GM18505 (cell line): Measurements from ENCODE around the gene FHOD3.
"Not testable (repeated sequence)": the region's sequence is repeated elsewhere in the genome, so short reads cannot be mapped to it uniquely, and the experiment has no call there.

Source experiments
- ATAC-seq: cut with Tn5 transposase; IDR thresholded peaks from one replicate; pipeline ENCODE4 v1.9.1; 2021; ENCODE audit not compliant: unreplicated experiment
- POLR2A ChIP-seq: IDR thresholded peaks from 4 replicates; pipeline ENCODE4 v1.6.1; 2011; ENCODE audit warnings: borderline replicate concordance; ENCODE audit not compliant: insufficient read depth, insufficient read length; ENCODE audit errors: extremely low read depth

FHOD3 gene

DNA sequence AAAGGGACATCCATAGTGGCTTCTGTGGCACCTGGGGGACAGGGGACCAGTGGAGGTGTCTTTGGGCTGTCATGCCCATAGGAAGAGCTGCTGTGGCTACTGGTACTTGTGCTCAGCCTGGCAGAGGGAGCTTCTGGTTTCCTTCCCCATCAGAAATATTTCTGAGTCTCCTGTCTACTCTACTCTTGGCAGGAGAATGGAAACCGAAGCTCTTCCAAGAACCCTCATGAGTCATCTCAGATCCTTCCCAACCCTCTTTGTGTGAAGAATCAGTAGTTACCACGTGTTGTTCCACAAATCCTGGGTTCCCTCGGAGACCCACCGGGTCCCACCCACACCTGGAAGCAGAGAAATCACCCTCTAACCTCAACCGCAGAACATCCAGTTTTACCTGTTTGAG, 234.9 kb downstream of the FHOD3 start:
- no peak for ATAC-seq
- TF ChIP-seq POLR2A, result no peak

DNA sequence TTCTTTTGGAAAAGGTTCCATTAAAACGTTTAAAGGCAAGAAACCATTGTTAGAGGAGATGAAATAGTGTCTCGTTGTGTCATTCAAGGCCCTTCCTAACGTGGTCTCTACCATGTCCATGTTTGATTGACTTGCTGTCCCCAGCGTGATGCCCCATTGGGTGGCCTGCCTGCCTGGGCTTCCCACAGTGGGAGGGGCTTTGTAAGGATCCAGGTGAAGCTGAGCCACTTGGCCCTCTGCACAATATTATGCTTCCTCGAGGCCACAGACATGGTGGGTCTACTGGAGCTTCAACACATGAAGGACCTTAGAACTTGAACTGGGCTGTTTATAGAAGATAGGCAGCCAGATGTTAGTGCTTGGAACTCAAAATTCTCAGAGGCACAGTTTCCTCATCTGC, 235.3 kb downstream of the FHOD3 start:
- no peak for ATAC-seq
- no peak for TF ChIP-seq POLR2A

DNA sequence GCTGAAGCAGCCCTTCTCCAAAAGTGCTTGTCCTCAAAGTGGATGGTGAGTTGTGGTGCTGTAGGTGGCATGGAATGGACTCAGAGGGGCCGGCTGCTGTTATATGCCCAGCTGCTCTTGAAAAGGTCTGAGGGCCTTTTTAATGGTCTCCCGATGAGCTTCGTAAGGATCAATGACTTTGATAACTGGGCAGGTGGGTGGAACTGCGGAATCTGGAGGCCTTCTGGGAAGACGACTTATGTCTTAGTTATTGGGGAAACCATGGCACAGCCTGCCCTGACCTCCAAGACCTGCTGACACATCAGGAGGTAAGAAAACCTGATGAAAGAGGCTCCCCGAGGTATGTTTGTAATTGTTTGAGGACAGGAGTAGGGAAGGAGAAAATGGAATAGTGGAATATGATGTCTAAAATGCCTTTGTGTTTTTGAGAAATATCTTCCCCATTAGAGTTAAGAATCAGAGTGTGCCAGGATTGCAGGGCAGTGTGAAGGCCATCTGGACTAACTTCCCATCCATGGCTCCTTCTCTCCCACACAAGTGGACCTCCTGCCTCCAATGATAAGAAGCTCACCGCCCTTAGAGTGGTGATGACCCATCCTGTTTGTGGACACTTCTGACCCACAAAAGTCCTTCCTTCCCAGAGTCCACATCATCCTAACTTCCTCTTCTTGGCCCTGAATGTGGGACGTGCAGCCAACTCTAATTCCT, 236.1 kb downstream of the FHOD3 start:
- no peak for ATAC-seq
- TF ChIP-seq POLR2A, result no peak

DNA sequence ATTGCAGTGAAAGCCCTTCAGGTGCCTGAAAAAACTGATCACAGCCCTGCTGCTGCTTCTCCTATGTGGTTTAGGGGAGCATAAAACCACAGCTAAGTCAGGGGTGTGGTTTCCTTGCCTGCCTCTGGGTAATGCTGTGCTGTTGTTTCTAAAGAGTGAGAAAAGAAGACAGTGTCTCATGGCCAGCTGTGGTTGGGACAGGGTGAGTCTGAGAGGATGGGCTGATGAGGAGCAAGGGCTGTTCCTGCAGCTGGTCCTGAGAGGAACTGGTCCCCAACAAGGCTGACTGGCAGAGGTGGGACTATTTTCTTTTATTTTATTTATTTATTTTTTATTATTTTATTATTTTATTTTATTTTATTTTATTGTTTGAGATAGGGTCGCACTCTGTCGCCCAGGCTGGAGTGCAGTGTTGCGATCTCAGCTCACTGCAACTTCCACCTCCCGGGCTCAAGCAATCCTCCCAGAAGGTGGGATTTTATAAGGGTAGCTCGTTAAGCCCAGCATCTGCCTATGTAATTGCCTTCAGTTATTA, 236.7 kb downstream of the FHOD3 start:
- peak; percentile 55 for ATAC-seq
- no peak for TF ChIP-seq POLR2A

DNA sequence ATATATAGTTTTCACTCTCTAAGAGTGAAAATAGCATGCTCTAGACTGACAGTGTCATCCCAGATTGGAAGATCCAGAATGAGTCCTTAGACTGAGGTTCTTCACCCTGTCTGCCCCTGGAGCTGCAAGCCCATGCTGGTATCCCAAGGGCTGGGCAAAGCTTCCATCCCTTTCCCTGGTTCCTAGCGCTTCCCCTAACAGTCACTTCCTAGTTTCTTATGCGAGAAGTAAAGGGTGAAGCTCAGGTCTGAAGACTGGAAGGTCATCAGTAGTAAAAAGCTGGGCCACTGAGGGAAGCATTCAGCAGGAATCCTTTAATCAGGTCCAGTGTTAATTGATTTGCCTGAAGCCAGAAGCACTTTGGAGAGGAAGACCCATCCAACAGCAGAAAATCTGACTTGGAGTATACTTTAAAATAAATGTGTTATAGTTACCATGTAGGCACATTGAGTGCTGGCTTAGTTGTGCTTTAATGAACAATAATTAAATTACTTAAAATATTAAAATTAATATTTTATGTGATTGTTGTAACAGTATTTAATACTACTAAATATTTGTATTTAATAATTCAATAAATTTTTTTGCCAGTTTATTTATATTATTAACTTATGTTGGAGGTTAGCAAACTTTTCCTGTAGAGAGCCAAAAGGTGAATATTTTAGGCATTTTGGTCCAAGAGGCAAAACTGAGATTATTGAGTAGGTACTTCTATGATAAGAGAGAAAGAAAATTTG, 237.9 kb downstream of the FHOD3 start:
- ATAC-seq, result no peak
- TF ChIP-seq POLR2A, result no peak

DNA sequence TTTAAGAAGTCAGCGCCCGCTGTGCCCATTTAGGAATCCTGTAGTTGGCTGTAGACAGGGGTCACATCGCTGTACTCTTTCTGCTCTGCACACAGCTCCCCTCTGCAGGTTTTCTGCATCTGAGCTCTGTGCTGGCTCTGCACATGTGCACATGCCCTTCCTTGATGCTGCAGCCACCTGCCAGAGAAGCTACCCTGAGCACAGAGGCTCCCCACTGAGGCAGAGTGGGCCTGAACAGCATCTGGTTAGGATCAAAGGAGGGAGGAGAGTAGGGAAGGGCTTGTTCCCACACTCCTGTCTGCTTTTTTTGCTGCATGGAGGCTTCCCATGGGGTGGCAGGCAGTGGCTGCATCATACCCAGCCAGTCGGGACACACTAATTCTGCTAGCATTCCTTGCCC, 238.9 kb downstream of the FHOD3 start:
- no peak for ATAC-seq
- TF ChIP-seq POLR2A, result no peak

DNA sequence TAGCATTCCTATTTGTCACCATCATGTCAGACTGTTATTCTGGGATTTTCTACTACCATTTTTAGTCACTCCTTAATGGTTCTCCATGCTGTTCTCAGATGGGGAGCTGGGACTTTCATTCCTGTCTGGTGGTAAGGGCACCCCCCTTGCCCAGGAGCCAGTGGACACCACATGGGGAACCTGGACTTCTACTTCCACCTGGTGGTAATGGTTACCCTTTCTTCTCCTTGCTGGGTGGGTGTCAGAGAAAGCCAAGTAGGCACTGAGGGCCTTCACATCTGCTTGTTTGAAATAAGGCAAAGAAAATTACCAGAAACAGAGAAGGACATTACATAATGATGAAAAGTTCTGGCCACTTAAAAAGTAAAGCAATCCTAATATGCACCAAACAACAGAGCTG, 239.8 kb downstream of the FHOD3 start:
- TF ChIP-seq POLR2A, result no peak
- no peak for ATAC-seq

DNA sequence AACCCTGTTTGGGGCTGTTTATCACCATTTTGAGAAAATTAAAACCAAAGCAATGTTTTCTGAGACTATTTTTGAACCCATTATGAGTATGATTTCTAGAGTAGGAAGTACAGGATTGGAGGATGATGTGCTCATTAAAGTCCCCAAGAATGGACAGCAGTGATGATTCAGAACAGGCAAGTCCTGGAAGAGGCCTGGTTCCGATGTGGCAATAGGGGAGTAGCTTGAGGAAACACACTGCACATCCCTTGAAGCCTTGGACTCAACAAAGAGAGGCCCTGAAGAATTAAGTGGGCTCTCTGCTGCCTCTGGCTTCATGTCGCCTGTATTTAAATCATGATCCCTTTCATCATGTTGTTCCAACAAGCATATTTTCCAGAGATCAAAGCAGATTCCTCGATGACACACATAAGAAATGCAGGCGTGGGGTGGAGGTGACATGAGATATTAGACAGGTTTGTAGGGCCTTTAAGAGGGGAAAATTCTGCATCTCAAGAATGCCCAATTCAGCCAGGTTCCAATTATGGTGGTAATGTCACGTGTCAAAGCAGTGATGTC, 242.2 kb downstream of the FHOD3 start:
- no peak for ATAC-seq

DNA sequence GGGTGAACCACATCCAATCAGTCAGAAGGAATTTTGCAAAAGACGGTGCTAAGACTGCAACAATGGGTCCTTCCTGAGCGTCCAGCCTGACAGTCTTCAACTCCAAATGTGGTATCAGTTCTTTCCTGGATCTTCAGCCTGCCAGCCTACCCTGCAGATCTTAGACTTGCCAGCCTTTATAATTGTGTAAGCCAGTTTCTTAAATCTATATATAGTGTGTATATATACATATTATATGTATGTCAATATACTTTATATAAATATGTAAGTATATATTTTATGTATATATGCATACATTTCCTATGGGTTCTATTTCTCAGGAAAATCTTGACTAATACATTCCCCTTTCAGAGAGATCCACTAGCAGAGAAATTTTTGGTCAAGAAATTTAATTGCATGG, 245.5 kb downstream of the FHOD3 start:
- no peak for ATAC-seq

More for the DNA sequence above, 242.2 kb downstream of the FHOD3 start:
- no peak for TF ChIP-seq POLR2A

DNA sequence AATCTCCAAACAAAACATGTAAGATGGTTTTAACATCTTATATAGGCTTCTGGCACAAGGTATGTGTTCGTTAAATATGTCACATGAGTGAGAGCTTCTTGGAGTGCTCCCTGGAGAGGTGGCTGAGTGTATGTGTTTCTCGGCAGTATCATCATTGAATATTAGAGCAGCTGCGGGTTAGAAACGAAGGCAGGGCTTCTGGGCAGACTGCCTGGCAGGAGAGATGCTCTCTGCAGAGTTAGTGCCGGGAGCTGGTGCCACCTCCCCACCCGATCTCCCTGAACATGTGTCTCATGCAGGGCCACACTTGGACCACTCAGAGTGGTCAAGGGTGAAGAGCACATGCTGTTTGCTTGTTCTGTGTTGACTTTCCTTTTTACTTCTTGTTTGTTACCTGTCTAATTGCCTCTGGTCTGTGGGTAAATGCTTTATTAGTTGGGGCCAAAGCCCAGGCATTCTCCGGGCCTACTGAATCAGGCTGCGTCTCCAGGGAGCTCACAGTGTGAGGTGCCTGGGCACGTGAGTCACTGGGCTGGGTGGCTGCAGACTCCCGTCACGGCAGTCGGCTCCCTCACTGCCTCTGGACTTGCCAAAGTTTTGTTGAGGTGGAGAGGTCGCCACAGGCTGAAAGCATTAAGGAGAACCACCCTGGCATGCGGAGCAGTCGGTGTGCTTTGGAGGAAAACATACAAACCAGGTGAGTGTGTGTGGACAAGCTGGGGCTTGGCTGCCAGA, 246.6 kb downstream of the FHOD3 start:
- ATAC-seq, result no peak
- TF ChIP-seq POLR2A, result no peak

More for the DNA sequence above, 245.5 kb downstream of the FHOD3 start:
- TF ChIP-seq POLR2A, result no peak

DNA sequence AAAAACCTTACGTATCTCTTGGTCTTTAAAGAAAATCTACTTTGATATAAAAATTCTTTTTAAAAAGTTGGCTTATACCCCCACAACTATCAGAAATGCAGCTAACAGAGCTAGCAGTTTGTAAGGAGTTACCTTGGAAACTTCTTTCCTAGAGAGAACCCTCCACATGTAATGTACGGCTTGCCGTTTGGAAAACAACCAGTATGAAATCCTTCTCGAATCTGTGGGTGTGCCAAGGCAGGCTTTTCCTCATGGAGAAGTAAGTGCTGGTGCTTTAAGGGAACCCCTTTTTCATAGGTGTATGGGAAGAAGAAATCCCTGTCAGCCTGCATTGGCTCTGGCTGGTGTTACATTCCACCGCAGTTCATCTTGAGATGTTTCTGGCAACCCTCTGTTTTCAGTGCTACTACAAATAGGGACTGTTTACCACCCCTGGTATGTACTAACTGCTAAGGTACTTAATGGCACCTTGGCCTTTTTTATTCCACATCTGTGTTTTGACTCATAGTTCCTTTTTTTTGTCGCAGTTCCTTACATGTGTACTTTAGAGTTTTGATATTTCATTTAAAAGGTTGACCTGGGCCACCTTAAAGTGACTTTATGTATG, 248.4 kb downstream of the FHOD3 start:
- TF ChIP-seq POLR2A, result no peak

DNA sequence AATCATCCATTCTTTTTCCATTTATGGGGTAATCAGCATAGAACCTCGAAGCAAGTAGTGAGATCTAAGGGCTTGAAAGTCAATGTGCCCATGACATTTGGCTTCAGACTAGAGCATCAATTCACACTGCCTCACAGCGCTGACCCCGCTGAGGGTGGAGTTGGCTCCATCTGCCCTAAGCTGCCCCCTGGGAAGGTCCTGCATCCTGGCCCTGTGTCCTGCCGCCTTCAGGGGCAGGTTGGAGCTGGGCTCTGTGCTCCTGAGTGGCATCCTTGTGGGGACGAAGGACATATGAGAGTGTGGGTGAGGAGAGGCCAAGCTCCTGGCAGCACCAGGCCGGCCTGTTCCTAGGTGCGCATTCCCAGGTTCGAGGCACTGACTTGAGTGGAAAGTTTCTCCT, 249.4 kb downstream of the FHOD3 start:
- TF ChIP-seq POLR2A, result no peak
- no peak for ATAC-seq

More for the DNA sequence above, 248.4 kb downstream of the FHOD3 start:
- ATAC-seq, result no peak

DNA sequence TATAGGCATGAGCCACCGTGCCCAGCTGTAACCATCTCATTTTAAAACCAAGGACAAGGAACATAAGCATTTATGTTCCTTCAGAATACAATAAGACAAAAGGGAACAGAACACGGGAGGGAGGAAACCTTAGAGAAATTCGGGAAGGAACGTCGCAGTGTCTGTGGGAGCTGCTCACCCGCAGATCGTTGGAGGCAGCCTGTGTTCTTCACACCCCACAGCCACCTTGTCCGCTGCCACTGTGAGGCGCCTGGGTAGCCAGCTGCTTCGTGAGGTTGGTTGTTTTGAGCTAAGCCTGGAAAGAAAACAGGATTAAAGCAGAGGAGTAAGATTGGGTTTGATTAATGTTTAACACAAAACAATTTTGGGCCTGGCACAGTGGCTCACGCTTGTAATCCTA, 250.0 kb downstream of the FHOD3 start:
- TF ChIP-seq POLR2A, result no peak
- no peak for ATAC-seq

DNA sequence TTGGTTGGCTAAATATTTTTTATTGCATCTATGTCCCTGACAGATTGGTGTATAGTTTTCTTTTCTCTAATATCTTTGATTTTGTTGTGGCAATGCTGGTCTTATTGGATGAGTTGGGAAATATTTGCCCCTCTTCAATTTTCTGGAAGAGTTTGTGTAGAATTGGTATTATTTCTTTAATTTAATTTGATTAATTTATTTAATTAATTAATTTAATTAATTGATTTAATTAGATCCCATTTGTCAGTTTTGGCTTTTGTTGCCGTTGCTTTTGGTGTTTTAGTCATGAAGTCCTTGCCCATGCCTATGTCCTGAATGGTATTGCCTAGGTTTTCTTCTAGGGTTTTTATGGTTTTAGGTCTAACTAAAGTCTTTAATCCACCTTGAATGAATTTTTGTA, 253.8 kb downstream of the FHOD3 start:
- ATAC-seq, result not testable (repeated sequence)
